HG03097 (cell line): Measurements from ENCODE around the gene HTT.
A peak's percentile ranks its signal among the peaks of the same experiment; 100 is the strongest.

Experiments
- ATAC-seq: cut with Tn5 transposase; IDR thresholded peaks from one replicate; pipeline ENCODE4 v1.9.1; 2021; ENCODE audit not compliant: unreplicated experiment, low FRiP score

The HTT gene

DNA sequence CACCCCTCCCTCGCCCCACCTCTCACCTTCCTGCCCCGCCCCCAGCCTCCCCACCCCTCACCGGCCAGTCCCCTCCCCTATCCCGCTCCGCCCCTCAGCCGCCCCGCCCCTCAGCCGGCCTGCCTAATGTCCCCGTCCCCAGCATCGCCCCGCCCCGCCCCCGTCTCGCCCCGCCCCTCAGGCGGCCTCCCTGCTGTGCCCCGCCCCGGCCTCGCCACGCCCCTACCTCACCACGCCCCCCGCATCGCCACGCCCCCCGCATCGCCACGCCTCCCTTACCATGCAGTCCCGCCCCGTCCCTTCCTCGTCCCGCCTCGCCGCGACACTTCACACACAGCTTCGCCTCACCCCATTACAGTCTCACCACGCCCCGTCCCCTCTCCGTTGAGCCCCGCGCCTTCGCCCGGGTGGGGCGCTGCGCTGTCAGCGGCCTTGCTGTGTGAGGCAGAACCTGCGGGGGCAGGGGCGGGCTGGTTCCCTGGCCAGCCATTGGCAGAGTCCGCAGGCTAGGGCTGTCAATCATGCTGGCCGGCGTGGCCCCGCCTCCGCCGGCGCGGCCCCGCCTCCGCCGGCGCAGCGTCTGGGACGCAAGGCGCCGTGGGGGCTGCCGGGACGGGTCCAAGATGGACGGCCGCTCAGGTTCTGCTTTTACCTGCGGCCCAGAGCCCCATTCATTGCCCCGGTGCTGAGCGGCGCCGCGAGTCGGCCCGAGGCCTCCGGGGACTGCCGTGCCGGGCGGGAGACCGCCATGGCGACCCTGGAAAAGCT is at the start of gene HTT, which contains the start of gene HTT-AS:
TSS of gene HTT (plus strand) at position 604 of the 768 bp plus-strand sequence. CDS start at position 749, 145 bp downstream.
TSS of gene HTT-AS (minus strand) at position 461 of the 768 bp plus-strand sequence.
- ATAC-seq: peak; percentile 71

DNA sequence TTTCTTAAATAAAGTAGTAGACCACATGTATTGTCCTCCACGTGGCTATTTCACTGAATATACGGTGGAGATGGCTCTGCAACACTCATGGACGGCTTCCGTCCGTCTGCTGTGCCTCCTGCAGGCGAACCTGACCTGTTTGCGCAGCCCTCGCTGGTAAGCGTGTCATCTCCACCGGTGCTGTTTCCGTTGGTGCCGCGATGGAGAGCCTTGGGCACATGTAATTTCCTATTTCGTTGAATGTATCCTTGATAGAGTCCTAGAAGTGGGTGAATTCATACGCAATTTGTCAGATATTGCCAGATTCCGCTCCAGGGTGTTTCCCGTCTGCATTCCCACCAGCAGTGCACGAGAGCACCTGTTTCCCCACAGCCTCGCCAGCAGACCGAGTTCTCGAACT is 48.6 kb upstream of the HTT start:
- ATAC-seq: no peak

DNA sequence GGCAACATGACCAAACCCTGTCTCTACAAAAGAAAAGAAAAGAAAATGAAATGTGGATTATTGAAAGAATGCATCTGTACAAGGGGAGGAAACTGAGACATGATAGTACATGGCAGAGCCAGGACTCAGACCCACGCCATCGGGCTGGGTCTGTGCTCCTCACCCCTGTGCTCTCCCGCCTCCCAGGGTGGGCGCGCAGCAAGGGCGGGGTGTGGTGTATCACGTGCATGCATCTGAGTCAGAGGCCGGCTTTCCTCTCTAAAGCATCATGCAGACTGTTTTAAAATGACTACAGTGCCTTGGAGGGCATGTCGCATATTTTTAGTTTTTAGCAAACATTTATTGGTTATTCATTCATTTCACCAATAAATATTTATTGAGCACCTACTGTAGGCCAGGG is 47.9 kb upstream of the HTT start:
- ATAC-seq: no peak

DNA sequence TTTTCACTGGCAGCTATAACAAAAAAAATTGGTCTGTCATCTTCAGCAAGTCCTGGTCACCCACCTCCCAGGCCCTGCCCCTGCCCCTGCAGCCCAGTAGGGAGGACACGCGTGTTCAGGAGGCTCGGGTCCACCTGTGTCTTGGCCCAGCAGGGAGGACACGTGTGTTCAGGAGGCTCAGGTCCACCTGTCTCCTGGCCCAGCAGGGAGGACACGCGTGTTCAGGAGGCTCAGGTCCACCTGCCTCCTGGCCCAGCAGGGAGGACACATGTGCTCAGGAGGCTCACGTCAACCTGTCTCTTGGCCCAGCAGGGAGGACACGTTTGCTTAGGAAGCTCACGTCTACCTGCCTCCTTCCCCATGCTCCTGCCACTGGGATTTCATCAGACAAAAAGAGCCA is 45.0 kb upstream of the HTT start:
- no peak for ATAC-seq

DNA sequence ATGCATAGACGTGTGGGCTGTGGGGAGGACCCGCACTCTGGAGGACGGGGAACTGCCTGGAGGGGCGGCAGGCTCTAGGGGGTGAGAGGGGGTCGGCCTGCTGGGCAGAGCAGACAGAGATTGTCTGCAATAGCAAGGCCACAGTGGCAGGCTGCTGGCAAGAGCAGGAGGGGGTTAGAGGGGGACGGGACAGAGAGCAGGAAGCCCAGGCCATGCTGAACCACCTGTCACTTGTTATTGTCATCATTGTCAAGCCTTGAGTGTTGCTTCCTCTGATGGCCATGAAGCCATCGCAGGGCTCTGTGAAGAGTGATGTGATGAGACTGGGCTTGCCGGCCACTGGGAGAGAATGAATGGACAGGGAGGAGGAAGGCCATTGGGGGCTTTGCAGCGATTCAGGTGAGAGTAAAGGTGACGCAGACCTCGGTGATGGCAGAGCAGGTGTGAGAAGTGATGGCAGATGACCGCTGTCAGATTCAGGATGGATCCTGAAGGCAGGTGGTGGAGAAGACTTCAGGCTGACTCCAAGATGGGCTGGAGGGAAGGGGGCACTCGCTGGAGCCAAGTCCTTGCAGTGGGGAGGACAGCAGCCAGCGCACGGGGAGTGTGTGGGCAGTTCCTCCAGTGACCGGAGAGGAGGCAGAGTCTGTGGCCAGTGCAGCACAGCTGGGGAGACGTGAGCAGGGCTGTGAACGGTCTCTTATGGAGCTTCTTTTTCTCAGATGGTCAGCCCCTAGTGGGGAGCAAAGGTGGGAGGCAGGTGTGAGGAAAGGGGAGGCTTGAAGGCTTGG is 43.7 kb upstream of the HTT start:
- no peak for ATAC-seq

DNA sequence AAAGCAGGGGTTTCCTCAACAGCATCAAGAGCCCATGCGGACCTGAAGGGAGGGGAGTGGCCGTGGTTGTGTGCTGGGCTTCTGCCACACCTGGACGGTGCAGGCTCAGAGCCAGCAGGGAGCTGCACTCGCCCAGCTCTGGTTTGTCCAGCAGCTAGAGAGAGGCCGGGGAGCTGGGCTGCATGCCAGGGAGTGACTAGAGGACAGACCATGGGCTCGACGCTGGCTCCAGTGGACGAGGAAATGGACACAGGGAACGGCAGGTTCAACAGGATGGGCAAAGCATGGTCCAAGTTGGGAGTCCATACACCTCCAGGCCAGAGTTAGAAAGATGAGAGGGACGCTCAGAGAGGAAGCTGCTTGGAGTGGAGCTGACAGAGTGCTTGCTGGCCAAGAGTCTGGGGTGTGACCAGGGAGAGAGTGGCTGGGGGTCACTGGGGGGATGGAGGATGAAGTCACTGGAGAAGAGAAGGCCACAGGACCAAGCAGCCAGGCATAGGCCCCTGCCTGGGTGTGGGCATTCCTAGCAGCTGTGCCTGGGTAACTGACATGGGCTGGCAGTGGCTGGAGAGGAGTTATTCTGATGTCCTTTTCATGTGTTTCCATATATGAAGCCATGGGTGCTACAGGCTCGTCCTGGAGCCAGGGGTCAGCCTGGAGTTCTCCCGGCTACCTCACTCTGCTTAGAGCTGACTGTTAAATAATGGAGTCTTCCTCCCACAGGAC is 43.0 kb upstream of the HTT start:
- no peak for ATAC-seq

DNA sequence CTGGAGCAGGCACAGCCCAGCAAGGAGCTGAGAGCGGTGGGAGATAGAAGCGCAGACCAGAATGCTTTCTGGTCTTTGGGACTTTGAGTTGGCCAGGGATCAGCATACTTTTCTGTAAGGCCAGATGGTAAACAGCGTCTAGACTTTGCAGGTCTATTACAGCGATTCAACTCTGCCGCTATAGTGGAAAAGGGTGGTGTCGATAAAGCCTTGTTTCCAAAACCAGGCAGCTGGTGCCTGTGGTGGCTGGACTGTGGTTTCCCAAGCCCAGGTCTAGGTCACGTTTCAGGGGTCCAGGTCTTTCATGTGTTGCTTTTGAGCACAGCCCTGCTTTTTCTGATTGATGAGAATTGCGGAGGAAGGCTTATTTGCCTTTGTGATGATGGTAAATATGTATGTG is 40.2 kb upstream of the HTT start:
- no peak for ATAC-seq

DNA sequence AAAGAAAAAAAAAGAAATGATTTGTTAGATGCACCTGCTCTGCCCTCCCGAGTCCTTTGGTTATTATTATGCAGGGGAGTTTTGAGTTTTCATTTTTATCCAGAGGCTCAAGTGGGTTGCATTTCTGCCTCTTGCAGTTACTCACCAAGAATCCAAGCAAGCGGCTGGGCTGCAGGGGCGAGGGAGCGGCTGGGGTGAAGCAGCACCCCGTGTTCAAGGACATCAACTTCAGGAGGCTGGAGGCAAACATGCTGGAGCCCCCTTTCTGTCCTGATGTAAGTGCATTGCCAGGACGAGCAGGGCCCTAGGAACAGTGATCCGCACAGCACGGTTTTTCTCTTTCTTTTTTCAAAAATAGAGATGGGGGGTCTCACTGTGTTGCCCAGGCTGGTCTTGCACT is 39.2 kb upstream of the HTT start:
- ATAC-seq: no peak

DNA sequence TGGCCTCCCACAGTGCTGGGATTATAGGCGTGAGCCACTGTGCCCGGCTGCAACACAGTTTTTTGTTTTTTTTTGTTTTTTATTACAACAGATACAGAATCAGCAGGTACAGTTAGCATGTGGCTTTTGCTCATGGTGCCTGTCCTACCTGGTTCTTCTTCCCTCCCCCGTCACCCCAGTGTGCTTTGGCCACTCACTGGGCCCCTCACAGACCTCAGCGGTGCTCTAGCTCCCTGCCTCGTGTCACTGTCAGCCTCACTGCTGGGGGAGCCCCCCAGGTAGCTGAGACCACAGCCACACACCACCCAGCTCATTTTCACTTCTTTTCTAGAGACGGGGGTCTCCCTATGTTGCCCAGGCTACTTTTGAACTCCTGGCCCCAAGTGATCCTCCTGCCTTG is 38.8 kb upstream of the HTT start:
- no peak for ATAC-seq

DNA sequence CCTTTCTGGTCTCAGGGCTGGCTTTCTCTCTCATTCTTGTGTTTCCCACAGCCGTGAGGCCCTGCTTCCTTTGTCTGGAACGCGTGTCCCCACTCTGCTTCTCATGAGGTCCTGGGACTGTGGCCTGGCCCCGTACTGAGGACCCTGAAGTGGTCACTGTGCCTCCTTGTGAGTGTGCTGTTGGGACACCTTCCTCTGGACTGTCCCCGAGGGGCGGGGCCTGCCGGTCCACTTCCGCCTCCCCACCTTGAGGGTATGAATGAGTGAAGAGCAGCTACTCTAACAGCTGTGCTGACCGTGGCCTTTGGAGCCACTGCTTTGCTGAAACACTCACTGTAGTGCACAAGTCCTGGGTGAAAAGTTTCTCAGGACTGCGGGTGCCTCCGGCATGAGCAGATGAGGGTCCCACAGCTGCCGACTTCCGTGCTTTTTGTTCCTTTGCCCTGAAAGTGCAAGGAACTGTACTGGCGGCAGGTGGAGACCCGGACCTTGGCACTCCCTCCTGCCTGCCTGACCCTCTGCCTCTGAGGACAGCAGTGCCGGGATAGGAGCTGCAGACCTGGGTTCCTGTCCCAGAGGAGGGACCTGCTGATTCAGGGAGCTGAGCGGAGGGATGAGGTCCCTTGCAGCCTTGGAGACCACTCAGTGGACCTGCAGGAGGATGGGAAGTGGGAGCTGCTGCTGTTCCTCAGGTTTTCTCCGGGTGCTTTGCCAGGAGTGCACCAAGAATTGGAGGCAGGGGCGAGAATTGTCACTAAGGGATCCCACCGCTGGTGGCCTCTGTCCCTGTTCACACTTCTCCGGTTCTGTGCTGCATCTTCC is 38.1 kb upstream of the HTT start:
- no peak for ATAC-seq

DNA sequence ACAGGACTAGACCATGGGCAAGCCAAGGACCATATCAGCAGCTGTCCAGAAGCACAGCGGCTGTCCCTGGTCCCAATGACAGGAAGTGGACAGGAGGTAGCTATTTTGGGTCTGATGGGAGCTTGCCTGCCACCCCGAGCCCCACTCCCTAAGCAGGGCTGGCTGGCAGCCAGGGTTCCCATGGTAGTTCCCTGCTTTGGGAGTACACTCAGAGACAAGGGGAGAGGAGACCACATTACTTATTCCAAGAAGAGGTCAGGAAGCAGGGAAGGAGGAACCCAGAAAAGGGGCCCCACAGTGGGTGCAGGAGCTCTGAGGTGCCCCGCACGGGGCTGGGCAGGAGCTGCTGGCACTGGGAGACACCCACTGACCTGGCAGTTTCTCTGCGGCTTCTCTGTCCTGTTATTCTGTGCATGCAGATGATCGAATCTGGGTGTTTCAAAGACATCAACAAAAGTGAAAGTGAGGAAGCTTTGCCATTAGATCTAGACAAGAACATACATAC is 36.5 kb upstream of the HTT start:
- ATAC-seq: no peak

DNA sequence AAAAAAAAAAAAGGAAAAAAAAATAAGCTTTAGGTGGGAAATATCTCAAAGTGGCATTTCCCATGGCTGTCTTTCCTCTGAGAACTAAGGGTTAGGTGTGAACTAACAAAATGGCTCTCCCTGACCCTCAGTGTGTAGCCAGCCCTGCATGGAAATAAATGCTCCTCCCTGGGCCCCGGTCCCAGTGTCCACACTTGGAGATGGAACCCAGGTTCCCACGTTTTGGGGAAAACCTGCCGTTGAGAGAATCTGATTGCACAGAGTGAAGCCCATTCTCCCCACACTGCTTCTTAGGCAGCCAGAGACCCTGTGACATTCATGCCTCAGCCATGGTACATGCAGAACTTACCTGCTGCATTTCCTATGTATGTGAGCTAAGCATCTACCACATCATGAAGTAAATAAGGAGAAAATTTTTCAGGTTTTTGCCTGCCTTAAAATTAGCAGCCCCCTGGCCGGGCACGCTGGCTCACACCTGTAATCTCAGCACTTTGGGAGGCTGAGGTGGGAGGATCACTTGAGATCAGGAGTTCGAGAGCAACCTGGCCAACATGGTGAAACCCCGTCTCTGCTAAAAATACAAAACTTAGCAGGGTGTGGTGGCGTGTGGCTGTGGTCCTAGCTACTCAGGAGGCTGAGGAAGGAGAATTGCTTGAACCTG is 34.6 kb upstream of the HTT start:
- no peak for ATAC-seq

DNA sequence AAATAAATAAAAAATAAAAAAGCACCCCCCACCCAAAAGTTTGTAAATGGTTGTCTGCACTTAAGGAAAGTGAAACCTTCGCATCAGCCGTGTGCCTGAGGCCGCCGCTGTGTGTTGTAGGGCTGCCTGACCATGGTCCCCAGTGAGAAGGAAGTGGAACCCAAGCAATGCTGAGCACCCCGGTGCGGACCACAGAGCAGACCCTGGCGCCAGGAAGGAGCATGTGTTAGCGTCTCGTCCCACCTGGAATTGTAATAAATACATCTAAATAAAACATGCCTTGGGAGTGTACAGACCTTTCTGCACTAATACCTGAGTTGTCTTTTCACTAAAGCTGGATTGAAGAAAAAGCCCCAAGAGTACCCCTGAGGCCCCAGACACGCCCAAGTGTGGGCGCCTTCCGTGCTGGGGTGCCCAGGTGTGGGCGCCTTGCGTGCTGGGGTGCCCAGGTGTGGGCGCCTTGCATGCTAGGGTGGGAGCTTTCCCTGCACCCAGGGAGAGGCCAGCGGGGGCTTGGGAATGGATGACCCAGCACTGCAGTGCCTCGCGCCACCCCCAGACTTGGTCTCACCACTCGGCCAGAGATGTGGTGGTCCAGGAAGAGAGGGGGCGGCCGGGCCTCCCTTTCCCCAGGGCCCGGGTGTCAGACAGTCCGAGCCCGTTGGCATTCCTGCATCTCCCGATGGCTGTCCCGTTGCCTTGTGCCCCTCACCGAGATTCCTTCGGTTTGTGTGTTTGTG is 33.9 kb upstream of the HTT start:
- ATAC-seq: no peak

DNA sequence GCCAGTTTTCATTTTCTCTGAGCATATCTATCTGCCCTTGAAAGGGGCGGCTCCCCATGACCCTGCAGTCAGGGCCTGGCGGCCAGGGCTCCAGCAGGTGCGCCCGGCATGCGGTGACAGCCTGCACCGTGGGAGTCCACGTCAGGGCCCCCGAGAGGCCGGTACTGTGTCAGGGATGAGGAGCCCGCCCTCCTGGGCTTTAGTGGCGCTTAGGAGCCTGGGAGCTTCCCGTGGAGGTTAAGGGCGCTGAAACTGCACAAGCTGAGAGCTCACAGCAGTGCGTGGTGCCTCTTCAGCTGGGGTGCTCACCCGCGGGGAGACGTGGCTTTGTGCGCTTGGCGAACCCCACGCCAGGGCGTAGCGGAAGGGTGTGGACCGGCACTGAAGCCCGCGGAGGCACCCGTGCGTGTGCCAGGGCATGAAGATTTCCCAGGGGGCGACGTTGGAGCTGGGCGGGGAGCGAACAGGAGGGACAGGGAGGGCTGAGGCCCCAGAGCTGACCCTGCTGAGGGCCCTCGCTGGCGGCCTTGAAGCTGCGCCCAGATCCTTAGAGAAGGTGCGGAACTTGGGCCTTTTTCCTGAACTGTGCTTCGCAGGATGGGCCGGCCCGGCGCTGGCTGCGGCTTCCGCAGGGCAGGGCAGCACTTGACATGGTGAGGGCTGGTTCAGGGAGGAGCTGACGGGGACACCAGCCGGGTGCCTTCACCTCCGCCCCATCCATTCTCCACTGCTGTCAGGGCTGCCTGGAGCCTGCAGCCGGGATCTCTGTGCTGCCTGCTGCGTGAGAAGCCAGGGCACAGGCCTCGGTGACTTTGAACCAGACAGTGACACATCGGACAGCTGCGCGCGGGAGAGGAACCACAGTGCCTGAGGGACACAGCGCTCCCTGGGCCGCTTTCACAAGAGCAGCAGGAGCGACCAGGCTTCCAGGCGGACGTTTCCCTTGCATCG is 33.0 kb upstream of the HTT start:
- ATAC-seq: no peak

DNA sequence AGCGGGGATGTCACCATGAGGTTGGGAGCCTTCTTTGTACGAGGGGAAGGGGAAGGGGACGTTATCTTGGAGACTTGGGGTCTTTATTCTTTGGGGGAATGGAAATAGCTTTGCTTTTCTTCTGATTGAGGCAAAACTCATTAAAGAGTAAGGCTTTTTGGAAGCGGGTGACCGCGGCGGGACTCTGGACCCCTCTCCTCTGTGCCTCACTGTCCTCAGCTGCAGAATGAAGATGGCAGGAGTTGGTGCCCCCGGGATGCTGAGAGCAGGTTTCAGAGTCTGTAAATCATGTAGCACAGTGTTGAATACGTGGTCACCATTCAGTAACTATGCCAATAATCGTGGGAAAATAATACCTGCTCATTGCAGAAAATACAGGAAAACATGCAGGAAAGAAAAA is 32.3 kb upstream of the HTT start:
- no peak for ATAC-seq

DNA sequence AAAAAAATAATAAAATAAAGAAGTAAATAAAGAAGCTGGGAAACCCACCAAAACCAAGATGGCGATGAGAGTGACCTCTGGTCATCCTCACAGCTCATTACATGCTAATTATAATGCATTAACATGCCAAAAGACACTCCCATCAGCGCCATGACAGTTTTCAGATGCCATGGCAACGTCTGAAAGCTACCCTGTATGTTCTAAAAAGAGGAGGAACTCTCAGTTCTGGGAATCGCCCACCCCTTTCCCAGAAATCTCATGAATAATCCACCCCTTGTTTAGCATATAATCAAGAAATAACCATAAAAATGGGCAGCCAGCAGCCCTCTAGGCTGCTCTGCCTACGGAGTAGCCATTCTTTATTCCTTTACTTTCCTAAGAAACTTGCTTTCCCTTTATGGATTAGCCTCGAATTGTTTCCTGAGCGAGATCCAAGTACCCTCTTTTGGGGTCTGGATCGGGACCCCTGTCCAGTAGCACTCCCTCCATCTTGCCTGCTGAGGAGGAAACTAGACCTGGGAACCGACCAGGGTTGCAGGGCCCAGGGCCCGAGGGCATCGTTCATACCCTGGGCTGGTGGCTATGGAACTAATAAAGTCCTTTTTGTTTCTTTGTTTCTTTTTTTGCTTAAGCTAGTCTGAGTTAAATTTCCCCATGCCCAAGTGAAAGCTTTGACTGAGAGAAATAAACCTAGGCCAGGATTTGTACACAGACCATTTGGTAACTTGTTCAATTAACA is 31.0 kb upstream of the HTT start:
- ATAC-seq: no peak
